HEK293 (cell line): ENCODE data around the gene DPYSL3.

ENCODE experiments used
- CTCF ChIA-PET: fragments of 350-600 bp; formaldehyde crosslinking; extraction: SDS; loops from one replicate; lab custom pipeline; 2021; ENCODE audit warnings: antibody characterized with exemption; lab: Yijun Ruan, JAX
- POLR2A ChIA-PET: fragments of 300-600 bp; formaldehyde crosslinking; extraction: SDS; loops from one replicate; lab custom pipeline; 2020; ENCODE audit warnings: antibody characterized with exemption, inconsistent platforms; lab: Yijun Ruan, JAX
- H3K27ac ChIP-seq: fragments of 200-500 bp; sonication (Bioruptor generic); 2 replicates; pipeline ENCODE4 v1.5.1; 2014; ENCODE audit warnings: low read depth, low read length, control low read depth, inconsistent platforms; ENCODE audit errors: extremely low read depth
- H3K36me3 ChIP-seq, 2 experiments: fragments of 200-500 bp in 1 of 2; sonication (Bioruptor generic) in 1 of 2; 1 replicate in 1 of 2; 2 replicates in 1 of 2; pipeline ENCODE4 v1.5.1; 2014 to 2017; ENCODE audit warnings: inconsistent platforms in 2 of 2, low read length in 2 of 2; ENCODE audit not compliant: control insufficient read depth in 2 of 2, insufficient read depth in 1 of 2
- H3K4me1 ChIP-seq: fragments of 200-500 bp; sonication (Bioruptor generic); 2 replicates; pipeline ENCODE4 v1.5.1; 2014; ENCODE audit warnings: mild to moderate bottlenecking, low read length, inconsistent platforms; ENCODE audit not compliant: control insufficient read depth, insufficient read depth
- H3K4me3 ChIP-seq: 2 replicates; pipeline ENCODE4 v1.5.1; 2011; ENCODE audit warnings: low read depth, mild to moderate bottlenecking, control low read depth, low read length, moderate library complexity
- H3K9me3 ChIP-seq: fragments of 200-500 bp; sonication (Bioruptor generic); 2 replicates; pipeline ENCODE4 v1.5.1; 2014; ENCODE audit warnings: low read depth, low read length, inconsistent platforms; ENCODE audit not compliant: control insufficient read depth, insufficient read depth
- BCL11B ChIP-seq: fragments of 450-650 bp; formaldehyde crosslinking; IDR thresholded peaks from 2 replicates; pipeline ENCODE4 v1.5.1; 2016; ENCODE audit warnings: low read depth, missing biosample characterization, missing genetic modification characterization
- CTCF ChIP-seq: fragments of 450-650 bp; formaldehyde crosslinking; IDR thresholded peaks from 2 replicates; pipeline ENCODE4 v1.5.1; 2016; ENCODE audit warnings: missing biosample characterization, missing genetic modification characterization
- ELK4 ChIP-seq: IDR thresholded peaks from 2 replicates; pipeline ENCODE4 v1.6.1; 2011; ENCODE audit warnings: mild to moderate bottlenecking, low read depth, low read length, borderline replicate concordance
- KLF9 ChIP-seq: fragments of 450-650 bp; formaldehyde crosslinking; IDR thresholded peaks from 2 replicates; pipeline ENCODE4 v1.5.1; 2016; ENCODE audit warnings: missing biosample characterization, missing genetic modification characterization, low read depth
- ZBTB1 ChIP-seq: fragments of 450-650 bp; formaldehyde crosslinking; IDR thresholded peaks from 2 replicates; pipeline ENCODE4 v1.5.1; 2016; ENCODE audit warnings: missing biosample characterization, missing genetic modification characterization
- ZBTB10 ChIP-seq: fragments of 450-650 bp; formaldehyde crosslinking; IDR thresholded peaks from 2 replicates; pipeline ENCODE4 v1.5.1; 2016; ENCODE audit warnings: missing biosample characterization, missing genetic modification characterization
- ZBTB48 ChIP-seq: fragments of 450-650 bp; formaldehyde crosslinking; IDR thresholded peaks from 2 replicates; pipeline ENCODE4 v1.5.1; 2016; ENCODE audit warnings: missing biosample characterization, missing genetic modification characterization
- ZFP3 ChIP-seq: fragments of 450-650 bp; formaldehyde crosslinking; IDR thresholded peaks from 2 replicates; pipeline ENCODE4 v1.5.1; 2016; ENCODE audit warnings: low read depth, missing biosample characterization, missing genetic modification characterization
- ZNF169 ChIP-seq: fragments of 450-650 bp; formaldehyde crosslinking; IDR thresholded peaks from 2 replicates; pipeline ENCODE4 v1.5.1; 2016; ENCODE audit warnings: missing biosample characterization, missing genetic modification characterization
- ZNF175 ChIP-seq: fragments of 450-650 bp; formaldehyde crosslinking; IDR thresholded peaks from 2 replicates; pipeline ENCODE4 v1.5.1; 2016; ENCODE audit warnings: missing biosample characterization, missing genetic modification characterization
- ZNF2 ChIP-seq: fragments of 450-650 bp; formaldehyde crosslinking; IDR thresholded peaks from 2 replicates; pipeline ENCODE4 v1.5.1; 2016; ENCODE audit warnings: missing biosample characterization, missing genetic modification characterization
- ZNF221 ChIP-seq: fragments of 450-650 bp; formaldehyde crosslinking; IDR thresholded peaks from 2 replicates; pipeline ENCODE4 v1.5.1; 2017; ENCODE audit warnings: missing biosample characterization, missing genetic modification characterization, borderline replicate concordance
- ZNF23 ChIP-seq: fragments of 450-650 bp; formaldehyde crosslinking; IDR thresholded peaks from 2 replicates; pipeline ENCODE4 v1.5.1; 2016; ENCODE audit warnings: missing biosample characterization, missing genetic modification characterization, borderline replicate concordance
- ZNF239 ChIP-seq: fragments of 450-650 bp; formaldehyde crosslinking; IDR thresholded peaks from 2 replicates; pipeline ENCODE4 v1.5.1; 2016; ENCODE audit warnings: missing biosample characterization, missing genetic modification characterization
- ZNF274 ChIP-seq, 2 experiments: fragments of 200-500 bp in 1 of 2; fragments of 450-650 bp in 1 of 2; sonication (Bioruptor generic) in 1 of 2; formaldehyde crosslinking in 1 of 2; IDR thresholded peaks; 2 replicates each; pipeline versions ENCODE4 v1.5.1 to v1.6.1; 2014 to 2016; ENCODE audit warnings: borderline replicate concordance in 1 of 2, inconsistent platforms in 1 of 2, low read length in 1 of 2, missing biosample characterization in 1 of 2, missing genetic modification characterization in 1 of 2
- ZNF366 ChIP-seq: fragments of 450-650 bp; formaldehyde crosslinking; conservative IDR thresholded peaks from 2 replicates; pipeline ENCODE4 v1.5.1; 2016; ENCODE audit warnings: missing biosample characterization, missing genetic modification characterization
- ZNF626 ChIP-seq: fragments of 450-650 bp; sonication (Bioruptor Pico); formaldehyde crosslinking; IDR thresholded peaks from 2 replicates; pipeline ENCODE4 v1.5.1; 2018; ENCODE audit warnings: missing biosample characterization, missing genetic modification characterization, inconsistent platforms
- ZNF654 ChIP-seq: fragments of 450-650 bp; formaldehyde crosslinking; IDR thresholded peaks from 2 replicates; pipeline ENCODE4 v1.5.1; 2016; ENCODE audit warnings: low read depth, missing biosample characterization, missing genetic modification characterization
- ZNF776 ChIP-seq: fragments of 450-650 bp; formaldehyde crosslinking; IDR thresholded peaks from 2 replicates; pipeline ENCODE4 v1.5.0; 2017; ENCODE audit warnings: missing biosample characterization, missing genetic modification characterization, borderline replicate concordance
- ZNF785 ChIP-seq: fragments of 450-650 bp; formaldehyde crosslinking; IDR thresholded peaks from 2 replicates; pipeline ENCODE4 v1.5.1; 2016; ENCODE audit warnings: missing biosample characterization, missing genetic modification characterization
- TF ChIP-seq, protein P1 (sequence below): fragments of 450-650 bp; formaldehyde crosslinking; IDR thresholded peaks from 2 replicates; pipeline ENCODE4 v1.5.1; 2016; ENCODE audit warnings: missing biosample characterization, missing genetic modification characterization, low read depth
- TF ChIP-seq, protein P2 (sequence below): fragments of 450-650 bp; IDR thresholded peaks from 2 replicates; pipeline ENCODE4 v1.5.1; 2018; ENCODE audit warnings: missing biosample characterization, mild to moderate bottlenecking, missing genetic modification characterization

The DPYSL3 gene

DNA sequence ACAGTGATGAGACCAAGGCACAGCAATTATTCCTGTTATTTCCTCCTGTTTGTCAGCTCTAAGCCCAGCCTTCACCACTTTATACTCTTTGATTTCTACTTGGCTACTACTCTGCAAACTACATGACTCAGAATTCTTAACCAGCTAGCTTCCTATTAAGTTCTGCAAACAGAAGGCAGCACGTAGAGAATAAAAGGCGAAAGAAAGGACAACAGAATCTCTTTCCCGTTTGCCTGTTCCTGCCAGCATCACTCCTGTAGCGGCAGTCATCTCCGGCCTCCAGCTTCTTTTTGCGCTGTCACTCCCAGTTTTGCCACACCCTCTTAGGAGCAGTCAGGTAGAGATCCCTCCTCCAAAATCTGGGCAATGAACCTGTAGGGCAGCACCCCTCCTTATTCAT, 29.9 kb downstream of the DPYSL3 start (continued):
- TF ChIP-seq, protein P1, sequence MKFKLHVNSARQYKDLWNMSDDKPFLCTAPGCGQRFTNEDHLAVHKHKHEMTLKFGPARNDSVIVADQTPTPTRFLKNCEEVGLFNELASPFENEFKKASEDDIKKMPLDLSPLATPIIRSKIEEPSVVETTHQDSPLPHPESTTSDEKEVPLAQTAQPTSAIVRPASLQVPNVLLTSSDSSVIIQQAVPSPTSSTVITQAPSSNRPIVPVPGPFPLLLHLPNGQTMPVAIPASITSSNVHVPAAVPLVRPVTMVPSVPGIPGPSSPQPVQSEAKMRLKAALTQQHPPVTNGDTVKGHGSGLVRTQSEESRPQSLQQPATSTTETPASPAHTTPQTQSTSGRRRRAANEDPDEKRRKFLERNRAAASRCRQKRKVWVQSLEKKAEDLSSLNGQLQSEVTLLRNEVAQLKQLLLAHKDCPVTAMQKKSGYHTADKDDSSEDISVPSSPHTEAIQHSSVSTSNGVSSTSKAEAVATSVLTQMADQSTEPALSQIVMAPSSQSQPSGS (tag by site-specific recombination): no peak
- TF ChIP-seq KLF9 (tag by site-specific recombination): no peak

GRCh38 chr5:147479444-147479843, 30.4 kb downstream of the DPYSL3 start:
- H3K9me3 ChIP-seq: no peaks in the 10 kb centered on the region
- POLR2A ChIA-PET: no interaction called here
- TF ChIP-seq ZNF274 (IDR thresholded peaks at IDR 0.05; ENCODE audit: low read length) (no peak), ZNF274 (tag by site-specific recombination; IDR thresholded peaks at IDR 0.05; ENCODE audit: borderline replicate concordance) (no peak), ZBTB48 (tag by site-specific recombination) (no peak), ZNF2 (tag by site-specific recombination) (no peak), ZNF776 (tag by site-specific recombination) (no peak), ZNF169 (tag by site-specific recombination) (no peak), BCL11B (no peak), ZNF654 (no peak), ZNF221 (tag by site-specific recombination) (no peak), ZBTB10 (tag by site-specific recombination) (no peak), ZFP3 (tag by site-specific recombination) (no peak), ZNF175 (no peak), ZNF366 (tag by site-specific recombination) (no peak)
- TF ChIP-seq, protein P2, sequence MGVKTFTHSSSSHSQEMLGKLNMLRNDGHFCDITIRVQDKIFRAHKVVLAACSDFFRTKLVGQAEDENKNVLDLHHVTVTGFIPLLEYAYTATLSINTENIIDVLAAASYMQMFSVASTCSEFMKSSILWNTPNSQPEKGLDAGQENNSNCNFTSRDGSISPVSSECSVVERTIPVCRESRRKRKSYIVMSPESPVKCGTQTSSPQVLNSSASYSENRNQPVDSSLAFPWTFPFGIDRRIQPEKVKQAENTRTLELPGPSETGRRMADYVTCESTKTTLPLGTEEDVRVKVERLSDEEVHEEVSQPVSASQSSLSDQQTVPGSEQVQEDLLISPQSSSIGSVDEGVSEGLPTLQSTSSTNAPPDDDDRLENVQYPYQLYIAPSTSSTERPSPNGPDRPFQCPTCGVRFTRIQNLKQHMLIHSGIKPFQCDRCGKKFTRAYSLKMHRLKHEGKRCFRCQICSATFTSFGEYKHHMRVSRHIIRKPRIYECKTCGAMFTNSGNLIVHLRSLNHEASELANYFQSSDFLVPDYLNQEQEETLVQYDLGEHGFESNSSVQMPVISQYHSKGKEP (tag by site-specific recombination): no peak
- H3K4me3 ChIP-seq: no peak overlapping the region
- CTCF ChIA-PET: interaction anchor here (0.6 to 1.0 kb wide), 2 partner anchors 26 to 84 kb away, joined by 3 read pairs; no protein-coding TSS in a partner anchor
- no peaks in the 10 kb centered on the region for H3K36me3 ChIP-seq
- peaks cover 16% of the 10 kb centered on the region for H3K4me1 ChIP-seq
- no peak overlapping the region for H3K27ac ChIP-seq

DNA sequence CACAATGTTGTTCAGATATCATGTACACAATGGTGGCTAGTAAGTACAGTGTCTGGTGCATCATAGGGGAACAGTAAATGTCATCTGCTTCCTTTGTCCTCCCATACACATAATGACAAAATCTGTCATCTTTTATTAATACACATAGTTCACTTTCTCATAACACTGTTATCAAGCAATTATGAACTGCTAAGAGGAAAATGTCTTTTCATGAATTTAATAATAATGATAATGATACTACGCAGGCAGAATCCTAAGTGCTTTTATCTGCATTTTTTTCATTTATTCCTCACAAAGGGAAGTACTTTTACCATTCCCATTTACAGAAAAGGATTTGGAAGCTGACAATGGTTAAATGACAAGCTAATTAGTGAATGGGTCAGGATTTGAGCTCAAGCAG, 35.7 kb downstream of the DPYSL3 start:
- no peaks in the 10 kb centered on the region for H3K9me3 ChIP-seq
- H3K36me3 ChIP-seq: no peaks in the 10 kb centered on the region
- TF ChIP-seq ZNF23 (tag by site-specific recombination) (no peak), ZNF239 (tag by site-specific recombination) (no peak), ELK4 (no peak), ZNF626 (no peak), ZNF785 (tag by site-specific recombination) (no peak), CTCF (no peak), KLF9 (tag by site-specific recombination) (no peak), ZNF2 (tag by site-specific recombination) (no peak), ZBTB1 (tag by site-specific recombination) (no peak)
- ChIA-PET CTCF (no interaction called here), POLR2A (no interaction called here)
- no peak overlapping the region for H3K27ac ChIP-seq
- no peak overlapping the region for H3K4me3 ChIP-seq
- H3K4me1 ChIP-seq: peaks cover 4% of the 10 kb centered on the region; the same call in 1 of the 2 replicates
